Activated CD8-positive, alpha-beta T cell treated with anti-CD3 and anti-CD28 coated beads for 36 hours (primary cell): Measurements from ENCODE around the gene GAB3. TPM values are rescaled to one million over a fixed set of nuclear protein-coding genes. Genes with fewer than 3 reads are reported as not detected.

Source experiments
- ATAC-seq: fragments of 200-7000 bp; cut with Tn5 transposase; one replicate; pipeline ENCODE4 v1.10.0; 2021; ENCODE audit warnings: mild to moderate bottlenecking, moderate library complexity
- CTCF ChIA-PET: fragments of 350-600 bp; sonication (Branson Sonifier 250); formaldehyde crosslinking; loops from one replicate; lab custom pipeline; 2021; ENCODE audit warnings: antibody characterized with exemption; lab: Charles Lee
- POLR2A ChIA-PET: fragments of 350-600 bp; sonication (Branson Sonifier 250); formaldehyde crosslinking; loops from one replicate; lab custom pipeline; 2021; ENCODE audit warnings: antibody characterized with exemption; lab: Charles Lee
- DNase-seq: peaks from one replicate; pipeline ENCODE4 v3.0.0-alpha.2; 2020
- H3K27ac Mint-ChIP-seq: one replicate; pipeline ENCODE4 v1.8.0; 2021; ENCODE audit warnings: mild to moderate bottlenecking, mixed read lengths
- H3K27me3 Mint-ChIP-seq: one replicate; pipeline ENCODE4 v1.8.0; 2021; ENCODE audit warnings: mixed read lengths
- H3K36me3 Mint-ChIP-seq: one replicate; pipeline ENCODE4 v1.8.0; 2021; ENCODE audit warnings: low read depth, mixed read lengths
- H3K4me1 Mint-ChIP-seq: one replicate; pipeline ENCODE4 v1.8.0; 2021; ENCODE audit warnings: low read depth, mixed read lengths
- H3K4me3 Mint-ChIP-seq: one replicate; pipeline ENCODE4 v1.8.0; 2021; ENCODE audit warnings: mild to moderate bottlenecking, moderate library complexity, mixed read lengths
- H3K9me3 Mint-ChIP-seq: one replicate; pipeline ENCODE4 v1.8.0; 2021; ENCODE audit warnings: mixed read lengths
- CTCF ChIP-seq: fragments of 200-600 bp; IDR thresholded peaks from one replicate; pipeline ENCODE4 v1.8.0; 2022; ENCODE audit warnings: antibody characterized with exemption, mild to moderate bottlenecking
- intact Hi-C: fragments of 100-400 bp; cut with micrococcal nuclease; formaldehyde crosslinking; loops from one replicate; pipeline ENCODE4 v1.10.0; 2022
- total RNA-seq, 2 experiments: library from RNA; stranded (reverse); gene quantifications; one replicate each; pipeline ENCODE4 v1.2.3, GENCODE V29; 2021

Gene GAB3
- total RNA-seq, 2 experiments from 2014 or later = 3.9 to 5.0 TPM

- CTCF ChIA-PET = interaction anchor here (1.1 kb wide), 1 partner anchor 14 kb away, joined by 3 read pairs; no protein-coding TSS in a partner anchor
Measured at GRCh38 chrX:154784149-154784995, 33.5 kb upstream of the GAB3 start.

GRCh38 chrX:154780968-154781367 is 30.1 kb upstream of the GAB3 start:
- Mint-ChIP-seq H3K4me3 (no peak overlapping the region), H3K27ac (no peak overlapping the region), H3K9me3 (no peaks in the 10 kb centered on the region), H3K36me3 (peaks cover 25% of the 10 kb centered on the region), H3K4me1 (peaks cover 26% of the 10 kb centered on the region), H3K27me3 (no peaks in the 10 kb centered on the region)
- ATAC-seq (no peak), DNase-seq (no peak)
- no peak for TF ChIP-seq CTCF
- intact Hi-C loops = no loop called here
- CTCF ChIA-PET = interaction anchor here (0.6 kb wide), 1 partner anchor 49 kb away, joined by 3 read pairs; no protein-coding TSS in a partner anchor
- POLR2A ChIA-PET = interaction anchor here (0.8 to 1.5 kb wide), 2 partner anchors 10 to 18 kb away, joined by 3 read pairs; no protein-coding TSS in a partner anchor

More at GRCh38 chrX:154784149-154784995, 33.5 kb upstream of the GAB3 start:
- H3K27ac Mint-ChIP-seq = peak overlapping the region; percentile 58
- H3K36me3 Mint-ChIP-seq = peaks cover 5% of the 10 kb centered on the region
- peak overlapping the region; percentile 35 for H3K4me3 Mint-ChIP-seq
- no peaks in the 10 kb centered on the region for H3K27me3 Mint-ChIP-seq
- no peak for TF ChIP-seq CTCF
- H3K9me3 Mint-ChIP-seq = no peaks in the 10 kb centered on the region
- H3K4me1 Mint-ChIP-seq = peaks cover 20% of the 10 kb centered on the region
- intact Hi-C loops = no loop called here
- DNase-seq (no peak), ATAC-seq (no peak)
- POLR2A ChIA-PET = interaction anchor here (0.7 to 1.4 kb wide), 2 partner anchors 8 to 12 kb away, joined by 3 to 6 read pairs; no protein-coding TSS in a partner anchor

GRCh38 chrX:154779261-154779660 is 28.4 kb upstream of the GAB3 start:
- Mint-ChIP-seq H3K4me1 (peaks cover 38% of the 10 kb centered on the region), H3K36me3 (peaks cover 33% of the 10 kb centered on the region), H3K27me3 (no peaks in the 10 kb centered on the region), H3K27ac (no peak overlapping the region), H3K4me3 (no peak overlapping the region), H3K9me3 (no peaks in the 10 kb centered on the region)
- no peak for ATAC-seq
- intact Hi-C loops = no loop called here
- TF ChIP-seq CTCF = no peak
- POLR2A ChIA-PET = interaction anchor here (1.1 to 1.5 kb wide), 2 partner anchors 10 to 12 kb away, joined by 4 to 6 read pairs; no protein-coding TSS in a partner anchor
- CTCF ChIA-PET = interaction anchor here (1.0 kb wide), 1 partner anchor 31 kb away, joined by 3 read pairs; no protein-coding TSS in a partner anchor
- no peak for DNase-seq

- TF ChIP-seq CTCF = no peak
- intact Hi-C loops = no loop called here
- ChIA-PET CTCF (interaction anchor here (2.2 kb wide), 1 partner anchor 64 kb away, joined by 7 read pairs; no protein-coding TSS in a partner anchor), POLR2A (interaction anchor here (0.9 to 1.7 kb wide), 7 partner anchors 8 to 48 kb away, joined by 3 to 7 read pairs (median 4); no protein-coding TSS in a partner anchor)
- Mint-ChIP-seq H3K36me3 (peaks cover 47% of the 10 kb centered on the region), H3K4me1 (peaks cover 35% of the 10 kb centered on the region), H3K9me3 (no peaks in the 10 kb centered on the region), H3K4me3 (no peak overlapping the region), H3K27me3 (no peaks in the 10 kb centered on the region), H3K27ac (peak overlapping the region; percentile 49)
- DNase-seq (no peak), ATAC-seq (no peak)
Measured at GRCh38 chrX:154776753-154777152, 25.9 kb upstream of the GAB3 start.
